Esophagus muscularis mucosa (tissue), 4 donors: ENCODE results near the gene CABCOCO1. TPM values are rescaled to one million over a fixed set of nuclear protein-coding genes. Genes with fewer than 3 reads are reported as not detected.
"Not testable (repeated sequence)": the region's sequence is repeated elsewhere in the genome, so short reads cannot be mapped to it uniquely, and the experiment has no call there.

Source experiments
- DNase-seq: peaks from one replicate; pipeline ENCODE4 v3.0.0-alpha.2; 2017; ENCODE audit errors: extremely low spot score
- H3K27ac ChIP-seq, 4 donors: fragments of 200-600 bp; sonication (generic); replicated peaks in 1 of 4; 1 replicate in 3 of 4; 2 replicates in 1 of 4; pipeline ENCODE4 v1.5.1; 2016 to 2019; ENCODE audit warnings: mild to moderate bottlenecking in 1 of 4
- H3K27me3 ChIP-seq, 4 donors: fragments of 200-600 bp; sonication (generic); one replicate each; pipeline versions ENCODE4 v1.5.1 to v1.6.0; 2016 to 2019
- H3K36me3 ChIP-seq, 4 donors: fragments of 200-600 bp; sonication (generic); one replicate each; pipeline ENCODE4 v1.5.1; 2016 to 2019
- H3K4me1 ChIP-seq, 4 donors: fragments of 200-600 bp; sonication (generic); one replicate each; pipeline ENCODE4 v1.5.1; 2016 to 2019
- H3K4me3 ChIP-seq, 4 donors: fragments of 200-600 bp; sonication (generic); 1 replicate in 2 of 4; 2 replicates in 2 of 4; pipeline ENCODE4 v1.5.1; 2016 to 2019; ENCODE audit warnings: mild to moderate bottlenecking in 4 of 4, moderate library complexity in 1 of 4
- H3K9me3 ChIP-seq, 4 donors: fragments of 200-600 bp; sonication (generic); 1 replicate in 3 of 4; 2 replicates in 1 of 4; pipeline ENCODE4 v1.5.1; 2016 to 2019
- EP300 ChIP-seq: sonication (generic); formaldehyde crosslinking; IDR thresholded peaks from one replicate; pipeline ENCODE4 v1.6.1; 2017; ENCODE audit warnings: antibody characterized with exemption
- POLR2A ChIP-seq: fragments of 450-650 bp; IDR thresholded peaks from one replicate; pipeline ENCODE4 v1.6.1; 2017; ENCODE audit warnings: antibody characterized with exemption, moderate library complexity, mild to moderate bottlenecking, low read depth
- POLR2AphosphoS5 ChIP-seq, 2 donors: sonication (generic); formaldehyde crosslinking; IDR thresholded peaks; one replicate each; pipeline ENCODE4 v1.6.1; 2017; ENCODE audit warnings: antibody characterized with exemption in 2 of 2
- WGBS: methylation state at CpG from one replicate; pipeline ENCODE4 v1.1.5; 2018; 5-methylcytosine and 5-hydroxymethylcytosine counted together
- intact Hi-C: fragments of 100-400 bp; cut with DNase I; formaldehyde crosslinking; loops from one replicate; pipeline ENCODE4 v1.15.1; 2023
- total RNA-seq, 4 donors: library from RNA; depleted of rRNA; stranded (reverse); fragments of >200 nt; gene quantifications; one replicate each; pipeline versions ENCODE4 v1.1.0 to v1.2.1, GENCODE V29; 2016
- TF ChIP-seq, protein P1 (sequence below), 3 experiments: fragments of 200-600 bp in 2 of 3; fragments of 450-650 bp in 1 of 3; sonication (generic) in 2 of 3; IDR thresholded peaks; one replicate each; pipeline ENCODE4 v1.5.1; 2017 to 2019; ENCODE audit warnings: antibody characterized with exemption in 3 of 3, mild to moderate bottlenecking in 2 of 3, moderate library complexity in 1 of 3

Gene CABCOCO1
- total RNA-seq, 4 donors from 2014 or later = 0.83 to 2.7 (median 1.8) TPM

DNA sequence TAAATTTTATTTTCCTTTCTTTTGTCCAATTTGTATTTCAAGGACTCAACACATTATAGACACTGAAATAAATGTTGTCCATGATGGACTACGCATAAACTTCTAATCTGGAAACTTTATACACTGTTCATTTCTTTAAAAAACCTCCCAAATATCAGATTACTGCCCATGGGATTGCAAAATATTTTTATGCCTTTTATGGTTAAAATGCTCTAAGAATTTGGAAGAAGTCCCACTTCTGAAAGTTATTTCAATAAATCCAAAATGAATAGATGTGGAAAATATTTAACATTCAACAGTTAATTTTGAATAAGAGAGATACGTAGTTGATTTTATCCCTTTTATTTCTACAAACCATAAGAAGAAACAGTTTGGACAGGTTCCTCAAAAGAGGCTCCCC is 46.1 kb downstream of the CABCOCO1 start:
- H3K4me3 ChIP-seq = no peak overlapping the region
- peaks cover 0 to 4% (median 0%) of the 10 kb centered on the region in 4 donors for H3K4me1 ChIP-seq
- H3K36me3 ChIP-seq = no peaks in the 10 kb centered on the region
- WGBS = 67% methylated on average over 2 of the region's 2 CpGs
- no peaks in the 10 kb centered on the region for H3K27me3 ChIP-seq
- intact Hi-C loops = no loop called here
- H3K9me3 ChIP-seq = no peaks in the 10 kb centered on the region
- no peak for DNase-seq
- TF ChIP-seq POLR2A (no peak), EP300 (no peak), POLR2AphosphoS5 (IDR thresholded peaks at IDR 0.05) (no peak)
- TF ChIP-seq, protein P1, sequence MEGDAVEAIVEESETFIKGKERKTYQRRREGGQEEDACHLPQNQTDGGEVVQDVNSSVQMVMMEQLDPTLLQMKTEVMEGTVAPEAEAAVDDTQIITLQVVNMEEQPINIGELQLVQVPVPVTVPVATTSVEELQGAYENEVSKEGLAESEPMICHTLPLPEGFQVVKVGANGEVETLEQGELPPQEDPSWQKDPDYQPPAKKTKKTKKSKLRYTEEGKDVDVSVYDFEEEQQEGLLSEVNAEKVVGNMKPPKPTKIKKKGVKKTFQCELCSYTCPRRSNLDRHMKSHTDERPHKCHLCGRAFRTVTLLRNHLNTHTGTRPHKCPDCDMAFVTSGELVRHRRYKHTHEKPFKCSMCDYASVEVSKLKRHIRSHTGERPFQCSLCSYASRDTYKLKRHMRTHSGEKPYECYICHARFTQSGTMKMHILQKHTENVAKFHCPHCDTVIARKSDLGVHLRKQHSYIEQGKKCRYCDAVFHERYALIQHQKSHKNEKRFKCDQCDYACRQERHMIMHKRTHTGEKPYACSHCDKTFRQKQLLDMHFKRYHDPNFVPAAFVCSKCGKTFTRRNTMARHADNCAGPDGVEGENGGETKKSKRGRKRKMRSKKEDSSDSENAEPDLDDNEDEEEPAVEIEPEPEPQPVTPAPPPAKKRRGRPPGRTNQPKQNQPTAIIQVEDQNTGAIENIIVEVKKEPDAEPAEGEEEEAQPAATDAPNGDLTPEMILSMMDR (IDR thresholded peaks at IDR 0.05) = no peak
- no peak overlapping the region for H3K27ac ChIP-seq

DNA sequence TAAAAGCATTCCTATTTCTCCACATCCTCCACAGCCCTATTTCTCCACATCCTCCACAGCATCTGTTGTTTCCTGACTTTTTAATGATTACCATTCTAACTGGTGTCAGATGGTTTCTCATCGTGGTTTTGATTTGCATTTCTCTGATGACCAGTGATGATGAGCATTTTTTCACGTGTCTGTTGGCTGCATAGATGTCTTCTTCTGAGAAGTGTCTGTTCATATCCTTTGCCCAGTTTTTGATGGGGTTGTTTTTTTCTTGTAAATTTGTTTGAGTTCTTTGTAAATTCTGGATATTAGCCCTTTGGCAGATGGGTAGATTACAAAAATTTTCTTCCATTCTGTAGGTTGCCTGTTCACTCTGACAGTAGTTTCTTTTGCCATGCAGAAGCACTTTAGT is 49.4 kb downstream of the CABCOCO1 start:
- H3K36me3 ChIP-seq, H3K9me3 ChIP-seq, intact Hi-C loops: not testable (repeated sequence)

DNA sequence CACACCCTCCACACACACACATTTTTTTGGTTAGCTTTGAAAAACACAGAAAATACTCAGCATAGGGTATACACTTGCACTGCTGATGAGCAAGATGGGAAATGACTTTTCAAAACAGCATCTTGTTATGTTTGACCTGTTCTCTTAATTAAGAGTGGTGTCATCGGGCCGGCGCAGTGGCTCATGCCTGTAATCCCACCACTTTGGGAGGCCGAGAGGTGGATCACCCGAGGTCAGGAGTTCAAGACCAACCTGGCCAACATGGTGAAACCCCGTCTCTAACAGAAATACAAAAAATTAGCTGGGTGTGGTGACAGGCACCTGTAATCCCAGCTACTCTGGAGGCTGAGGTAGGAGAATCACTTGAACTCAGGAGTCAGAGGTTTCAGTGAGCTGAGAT is 56.7 kb downstream of the CABCOCO1 start:
- H3K27me3 ChIP-seq, H3K36me3 ChIP-seq, H3K4me3 ChIP-seq, H3K9me3 ChIP-seq, DNase-seq, H3K27ac ChIP-seq, H3K4me1 ChIP-seq, intact Hi-C loops: not testable (repeated sequence)
- 97% methylated on average over 6 of the region's 6 CpGs for WGBS

More for the DNA sequence above, 49.4 kb downstream of the CABCOCO1 start:
- H3K27me3 ChIP-seq, H3K4me3 ChIP-seq, DNase-seq, H3K27ac ChIP-seq, H3K4me1 ChIP-seq: not testable (repeated sequence)
- 60% methylated on average over 2 of the region's 2 CpGs for WGBS

DNA sequence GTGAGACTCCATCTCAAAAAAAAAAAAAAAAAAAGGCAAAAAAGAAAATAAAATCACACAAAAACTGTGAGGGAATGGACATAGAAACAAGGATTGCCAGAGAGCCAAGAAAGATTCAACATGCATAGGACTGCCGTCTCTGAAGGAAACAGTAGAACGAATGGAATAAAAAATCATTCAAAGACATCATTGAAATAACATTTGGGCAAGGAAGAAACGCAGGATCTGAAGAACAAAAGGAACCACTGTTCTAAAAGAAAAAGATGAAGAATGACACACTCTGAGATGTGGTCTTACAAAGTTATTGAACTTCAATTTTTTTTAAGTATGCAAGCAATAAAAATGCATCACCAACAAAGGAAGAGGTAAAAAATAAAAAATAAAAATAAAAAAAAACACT is 57.2 kb downstream of the CABCOCO1 start:
- Histone ChIP-seq H3K9me3 (no peaks in the 10 kb centered on the region), H3K36me3 (no peaks in the 10 kb centered on the region), H3K4me1 (no peaks in the 10 kb centered on the region), H3K27me3 (no peaks in the 10 kb centered on the region), H3K27ac (no peak overlapping the region), H3K4me3 (no peak overlapping the region)
- DNase-seq = no peak
- TF ChIP-seq EP300 (no peak), POLR2AphosphoS5 (IDR thresholded peaks at IDR 0.05) (no peak), POLR2A (no peak)
- TF ChIP-seq, protein P1 (IDR thresholded peaks at IDR 0.05) = no peak
- 87% methylated on average over 3 of the region's 3 CpGs for WGBS
- intact Hi-C loops = no loop called here

DNA sequence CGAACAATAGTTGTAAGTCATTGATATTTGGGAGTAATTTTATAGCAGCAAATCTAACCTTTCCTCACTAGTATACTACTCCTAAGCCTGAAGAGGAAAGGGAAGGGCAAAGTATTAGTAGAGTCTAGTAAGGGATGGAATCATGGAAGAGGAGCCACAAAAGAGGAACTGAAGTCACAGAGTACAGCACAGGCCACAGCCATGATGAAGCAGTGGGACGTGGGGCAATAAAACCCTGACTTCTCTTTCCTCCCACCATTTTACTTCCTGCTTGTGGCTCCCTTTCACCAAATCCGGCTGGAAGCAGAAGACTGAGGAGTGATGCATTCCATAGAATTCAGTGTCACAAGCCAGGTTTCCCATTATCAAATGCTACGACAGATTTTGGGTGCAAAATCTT is 58.7 kb downstream of the CABCOCO1 start:
- no peaks in the 10 kb centered on the region for H3K36me3 ChIP-seq
- H3K4me1 ChIP-seq = no peaks in the 10 kb centered on the region
- H3K27ac ChIP-seq = no peak overlapping the region
- TF ChIP-seq POLR2A = no peak
- intact Hi-C loops = no loop called here
- no peaks in the 10 kb centered on the region for H3K27me3 ChIP-seq
- H3K9me3 ChIP-seq = no peaks in the 10 kb centered on the region
- no peak overlapping the region for H3K4me3 ChIP-seq
- 94% methylated on average over 4 of the region's 4 CpGs for WGBS
- DNase-seq = no peak

DNA sequence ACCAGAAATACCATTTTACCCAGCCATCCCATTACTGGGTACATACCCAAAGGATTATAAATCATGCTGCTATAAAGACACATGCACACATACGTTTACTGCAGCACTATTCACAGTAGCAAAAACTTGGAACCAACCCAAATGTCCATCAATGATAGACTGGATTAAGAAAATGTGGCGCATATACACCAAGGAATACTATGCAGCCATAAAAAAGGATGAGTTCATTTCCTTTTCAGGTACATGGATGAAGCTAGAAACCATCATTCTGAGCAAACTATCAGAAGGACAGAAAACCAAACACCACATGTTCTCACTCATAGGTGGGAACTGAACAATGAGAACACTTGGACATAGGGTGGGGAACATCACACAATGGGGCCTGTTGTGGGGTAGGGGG is 62.5 kb downstream of the CABCOCO1 start:
- H3K27ac ChIP-seq, DNase-seq, H3K4me1 ChIP-seq, H3K4me3 ChIP-seq, H3K9me3 ChIP-seq, H3K36me3 ChIP-seq, intact Hi-C loops, H3K27me3 ChIP-seq: not testable (repeated sequence)
- WGBS = 83% methylated on average over 2 of the region's 2 CpGs

DNA sequence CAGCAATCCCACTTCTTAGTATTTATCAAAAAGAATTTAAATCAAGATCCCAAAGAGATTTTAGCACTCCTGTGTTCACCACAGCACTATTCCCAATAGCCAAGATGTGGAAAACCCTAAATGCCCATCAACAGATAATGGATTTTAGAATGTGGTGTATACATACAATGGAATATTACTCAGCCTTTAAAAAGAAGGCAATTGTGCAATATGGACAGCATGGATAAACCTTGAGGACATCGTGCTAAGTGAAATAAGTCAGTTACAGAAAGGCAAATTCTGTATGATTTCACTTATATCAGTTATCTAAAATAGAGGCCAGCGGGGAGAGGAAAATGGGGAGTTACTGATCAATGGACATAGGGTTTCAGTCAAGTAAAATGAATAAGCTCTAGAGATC is 66.9 kb downstream of the CABCOCO1 start:
- Histone ChIP-seq H3K9me3 (no peaks in the 10 kb centered on the region), H3K4me3 (no peak overlapping the region), H3K36me3 (no peaks in the 10 kb centered on the region), H3K27ac (no peak overlapping the region), H3K27me3 (no peaks in the 10 kb centered on the region), H3K4me1 (no peaks in the 10 kb centered on the region)
- TF ChIP-seq POLR2A (no peak), EP300 (no peak), POLR2AphosphoS5 (IDR thresholded peaks at IDR 0.05) (no peak)
- TF ChIP-seq, protein P1 (IDR thresholded peaks at IDR 0.05) = no peak
- no peak for DNase-seq
- intact Hi-C loops = no loop called here
- 93% methylated on average over 2 of the region's 2 CpGs for WGBS
